ENCODE measurements around the gene RRP8. TPM values are rescaled to one million over a fixed set of nuclear protein-coding genes. Genes with fewer than 3 reads are reported as not detected.
A peak's percentile ranks its signal among the peaks of the same experiment; 100 is the strongest.

The RRP8 gene
- total and polyA plus RNA-seq, 5 donors from 2014 or later, result 21.0 to 30.9 (median 23.6) TPM

DNA sequence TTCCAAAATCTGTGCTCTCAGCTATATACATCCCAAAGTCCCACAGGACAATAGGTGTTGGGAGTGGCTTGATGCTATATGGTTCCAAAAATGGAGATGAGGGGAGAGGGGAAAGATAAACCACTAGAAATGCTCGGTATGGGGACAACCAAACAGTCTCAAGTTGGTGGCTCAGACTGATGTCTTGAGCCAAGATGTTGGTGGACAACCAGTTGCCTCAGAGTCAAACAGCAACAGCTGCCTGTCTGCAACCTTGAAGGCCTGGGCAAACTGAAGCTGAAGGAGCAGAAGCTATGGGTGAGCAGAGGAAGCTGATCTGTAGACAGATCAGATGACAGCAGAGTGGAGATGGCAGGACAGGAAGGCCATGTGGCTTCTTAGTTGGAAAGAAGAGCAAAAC, 4.0 kb downstream of the RRP8 start:
- no peaks in the 10 kb centered on the region for H3K9me3 ChIP-seq (ENCODE audit: control insufficient read depth in 2 of 2, low read length in 2 of 2)
- no peak for DNase-seq
- H3K27ac ChIP-seq (ENCODE audit: insufficient read depth, low read length, poor library complexity, severe bottlenecking), result no peak overlapping the region
- ATAC-seq (ENCODE audit: low read depth in 2 of 2), result no peak
- H3K4me3 Mint-ChIP-seq, result peak overlapping the region in 2 of 4 donors; percentile 47 to 61
- no peak overlapping the region for H3K4me3 ChIP-seq (ENCODE audit: low read depth, low read length)
- H3K9me3 Mint-ChIP-seq, result no peaks in the 10 kb centered on the region
- no peaks in the 10 kb centered on the region for H3K27me3 Mint-ChIP-seq
- H3K36me3 Mint-ChIP-seq, result peaks cover 27% of the 10 kb centered on the region
- peak overlapping the region in 2 of 3 donors; percentile 34 to 55 for H3K27ac Mint-ChIP-seq
- no peaks in the 10 kb centered on the region for H3K27me3 ChIP-seq (ENCODE audit: control insufficient read depth, insufficient read depth, low read length)
- peaks cover 61% of the 10 kb centered on the region for H3K36me3 ChIP-seq (ENCODE audit: control insufficient read depth, insufficient read depth, low read length)
- peaks cover 26% of the 10 kb centered on the region for H3K4me1 ChIP-seq (ENCODE audit: control insufficient read depth, insufficient read depth, low read length, poor library complexity, severe bottlenecking)
- peaks cover 8 to 38% (median 24%) of the 10 kb centered on the region in 4 donors for H3K4me1 Mint-ChIP-seq

DNA sequence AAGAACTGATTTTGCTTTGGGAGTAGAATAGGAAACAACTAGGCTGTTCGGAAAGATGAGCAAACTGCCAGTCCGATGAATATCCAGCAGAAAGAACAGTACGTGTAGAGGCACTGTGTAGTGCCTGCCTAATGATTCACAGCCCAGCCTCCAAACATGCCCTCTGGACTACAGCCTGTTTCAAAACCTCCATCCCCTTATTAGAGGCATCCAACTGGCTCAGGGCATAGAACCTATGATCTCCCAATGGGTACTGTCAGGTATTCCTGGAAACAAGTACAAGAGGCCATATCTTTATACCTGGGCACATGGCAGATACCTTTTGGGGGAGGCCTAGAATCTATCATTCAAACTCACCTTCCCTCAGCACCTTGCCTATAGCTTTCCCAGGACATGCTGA, 4.9 kb downstream of the RRP8 start:
- H3K36me3 ChIP-seq (ENCODE audit: control insufficient read depth, insufficient read depth, low read length), result peaks cover 64% of the 10 kb centered on the region
- DNase-seq, result no peak
- no peak for ATAC-seq (ENCODE audit: low read depth in 2 of 2)
- Mint-ChIP-seq H3K27ac (peak overlapping the region in 1 of 3 donors; percentile 40), H3K27me3 (no peaks in the 10 kb centered on the region), H3K9me3 (no peaks in the 10 kb centered on the region), H3K36me3 (peaks cover 32% of the 10 kb centered on the region), H3K4me1 (peaks cover 11 to 46% (median 30%) of the 10 kb centered on the region in 4 donors), H3K4me3 (peak overlapping the region in 1 of 4 donors; percentile 37)
- no peaks in the 10 kb centered on the region for H3K9me3 ChIP-seq (ENCODE audit: control insufficient read depth in 2 of 2, low read length in 2 of 2)
- H3K4me1 ChIP-seq (ENCODE audit: control insufficient read depth, insufficient read depth, low read length, poor library complexity, severe bottlenecking), result peaks cover 22% of the 10 kb centered on the region
- no peak overlapping the region for H3K4me3 ChIP-seq (ENCODE audit: low read depth, low read length)
- H3K27ac ChIP-seq (ENCODE audit: insufficient read depth, low read length, poor library complexity, severe bottlenecking), result no peak overlapping the region
- H3K27me3 ChIP-seq (ENCODE audit: control insufficient read depth, insufficient read depth, low read length), result no peaks in the 10 kb centered on the region

DNA sequence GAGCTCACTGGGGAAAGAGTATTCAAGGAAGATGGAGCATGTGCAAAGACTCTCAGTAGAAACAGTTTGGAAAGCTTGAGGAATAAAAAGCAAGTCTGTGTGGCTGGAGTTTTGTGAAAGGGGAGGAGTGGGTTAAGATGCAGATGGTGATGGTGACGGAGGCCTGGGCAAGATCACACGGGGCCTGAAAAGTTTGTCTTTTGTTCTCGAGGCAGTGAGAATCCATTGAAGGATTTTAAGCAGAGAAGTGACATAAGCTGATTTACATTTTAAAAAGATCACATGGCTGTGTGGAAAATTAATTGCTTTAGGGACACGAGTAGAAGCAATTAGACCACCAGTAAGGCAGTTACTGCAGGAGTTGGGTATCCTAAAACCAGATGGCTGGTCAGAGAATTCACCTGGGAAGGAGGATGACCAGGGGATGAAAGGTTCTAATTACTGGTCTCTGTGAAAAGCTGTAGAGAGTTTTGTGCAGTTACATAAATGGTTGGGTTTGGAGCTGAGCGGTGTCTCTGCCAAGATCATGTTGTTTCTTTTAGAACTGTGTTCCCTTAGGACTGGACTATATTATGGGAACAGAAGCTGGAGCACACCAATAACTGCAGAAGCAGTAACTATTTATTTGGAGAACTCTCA, 7.1 kb downstream of the RRP8 start:
- H3K9me3 ChIP-seq (ENCODE audit: control insufficient read depth in 2 of 2, low read length in 2 of 2), result no peaks in the 10 kb centered on the region
- no peak overlapping the region for H3K4me3 ChIP-seq (ENCODE audit: low read depth, low read length)
- ATAC-seq (ENCODE audit: low read depth in 2 of 2) (no peak), DNase-seq (no peak)
- peaks cover 65% of the 10 kb centered on the region for H3K36me3 ChIP-seq (ENCODE audit: control insufficient read depth, insufficient read depth, low read length)
- Mint-ChIP-seq H3K36me3 (peaks cover 35% of the 10 kb centered on the region), H3K4me1 (peaks cover 18 to 40% (median 34%) of the 10 kb centered on the region in 4 donors), H3K27me3 (no peaks in the 10 kb centered on the region), H3K4me3 (no peak overlapping the region), H3K9me3 (no peaks in the 10 kb centered on the region), H3K27ac (peak overlapping the region; percentile 4 to 37 (median 4))
- no peak overlapping the region for H3K27ac ChIP-seq (ENCODE audit: insufficient read depth, low read length, poor library complexity, severe bottlenecking)
- H3K27me3 ChIP-seq (ENCODE audit: control insufficient read depth, insufficient read depth, low read length), result no peaks in the 10 kb centered on the region
- H3K4me1 ChIP-seq (ENCODE audit: control insufficient read depth, insufficient read depth, low read length, poor library complexity, severe bottlenecking), result peaks cover 2% of the 10 kb centered on the region

DNA sequence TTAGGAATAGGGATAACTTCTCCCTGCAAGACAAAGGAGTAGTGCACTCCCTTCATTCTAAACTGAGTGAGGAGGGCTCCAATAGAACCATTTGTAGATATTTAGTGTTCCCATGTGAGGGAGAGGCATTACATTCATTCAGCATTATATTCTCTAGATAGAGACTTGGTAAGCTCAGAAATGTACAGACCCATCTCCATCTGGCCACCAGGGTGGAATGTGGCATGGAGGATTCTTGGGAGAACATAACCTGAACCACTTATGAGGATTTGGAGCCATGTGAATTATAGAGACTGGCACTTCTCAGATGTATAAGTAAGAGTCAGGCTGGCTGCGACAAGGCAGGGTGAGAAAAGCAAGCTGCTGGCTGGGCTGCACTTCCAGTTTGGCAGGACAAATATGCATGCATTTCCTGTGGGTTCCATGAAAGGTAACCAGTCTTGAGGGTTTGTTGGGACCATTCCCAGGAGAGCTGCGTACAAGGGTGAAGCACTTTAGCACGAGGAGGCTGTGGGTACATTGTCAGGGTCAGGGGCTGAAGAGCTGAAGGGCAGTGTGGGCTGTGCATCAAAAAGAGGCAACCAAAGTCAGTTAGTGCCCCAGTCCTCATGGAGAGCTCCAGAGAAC, 9.2 kb downstream of the RRP8 start:
- H3K27ac ChIP-seq (ENCODE audit: insufficient read depth, low read length, poor library complexity, severe bottlenecking), result no peak overlapping the region
- no peaks in the 10 kb centered on the region for H3K9me3 Mint-ChIP-seq
- no peaks in the 10 kb centered on the region for H3K4me1 ChIP-seq (ENCODE audit: control insufficient read depth, insufficient read depth, low read length, poor library complexity, severe bottlenecking)
- H3K36me3 Mint-ChIP-seq, result peaks cover 33% of the 10 kb centered on the region
- peaks cover 19 to 35% (median 30%) of the 10 kb centered on the region in 4 donors for H3K4me1 Mint-ChIP-seq
- peak overlapping the region in 1 of 4 donors; percentile 69 for H3K4me3 Mint-ChIP-seq
- no peaks in the 10 kb centered on the region for H3K27me3 ChIP-seq (ENCODE audit: control insufficient read depth, insufficient read depth, low read length)
- no peaks in the 10 kb centered on the region for H3K9me3 ChIP-seq (ENCODE audit: control insufficient read depth in 2 of 2, low read length in 2 of 2)
- no peak for ATAC-seq (ENCODE audit: low read depth in 2 of 2)
- H3K27ac Mint-ChIP-seq, result peak overlapping the region in 1 of 3 donors; percentile 34
- peaks cover 44% of the 10 kb centered on the region for H3K36me3 ChIP-seq (ENCODE audit: control insufficient read depth, insufficient read depth, low read length)
- DNase-seq, result no peak
- H3K27me3 Mint-ChIP-seq, result no peaks in the 10 kb centered on the region
- H3K4me3 ChIP-seq (ENCODE audit: low read depth, low read length), result no peak overlapping the region

DNA sequence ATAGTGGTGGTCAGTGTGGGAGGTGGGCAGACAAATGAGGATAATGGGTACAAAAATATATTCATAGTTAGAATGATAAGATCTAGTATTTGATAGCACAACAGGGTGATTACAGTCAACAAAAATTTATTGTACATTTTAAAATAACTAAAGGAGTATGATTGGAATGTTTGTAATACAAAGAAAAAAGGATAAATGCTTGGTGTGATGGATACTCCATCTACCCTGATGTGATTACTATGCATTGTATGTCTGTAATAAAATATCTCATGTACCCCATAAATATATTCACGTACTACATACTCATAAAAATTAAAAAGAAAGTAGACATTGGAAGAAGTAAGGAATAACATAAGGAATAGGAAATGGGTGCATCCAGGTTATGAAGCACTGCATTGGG, 15.4 kb downstream of the RRP8 start:
- Mint-ChIP-seq H3K9me3 (peaks cover 0 to 15% (median 5%) of the 10 kb centered on the region in 7 donors), H3K36me3 (peaks cover 26% of the 10 kb centered on the region), H3K4me3 (no peak overlapping the region), H3K27ac (no peak overlapping the region), H3K27me3 (no peaks in the 10 kb centered on the region), H3K4me1 (peaks cover 0 to 14% (median 2%) of the 10 kb centered on the region in 4 donors)
- Histone ChIP-seq H3K27ac (ENCODE audit: insufficient read depth, low read length, poor library complexity, severe bottlenecking) (no peak overlapping the region), H3K27me3 (ENCODE audit: control insufficient read depth, insufficient read depth, low read length) (no peaks in the 10 kb centered on the region), H3K36me3 (ENCODE audit: control insufficient read depth, insufficient read depth, low read length) (peaks cover 6% of the 10 kb centered on the region), H3K9me3 (ENCODE audit: control insufficient read depth in 2 of 2, low read length in 2 of 2) (peaks cover 11 to 16% of the 10 kb centered on the region in 2 experiments), H3K4me3 (ENCODE audit: low read depth, low read length) (no peak overlapping the region), H3K4me1 (ENCODE audit: control insufficient read depth, insufficient read depth, low read length, poor library complexity, severe bottlenecking) (no peaks in the 10 kb centered on the region)
- no peak for ATAC-seq (ENCODE audit: low read depth in 2 of 2)
- no peak for DNase-seq

DNA sequence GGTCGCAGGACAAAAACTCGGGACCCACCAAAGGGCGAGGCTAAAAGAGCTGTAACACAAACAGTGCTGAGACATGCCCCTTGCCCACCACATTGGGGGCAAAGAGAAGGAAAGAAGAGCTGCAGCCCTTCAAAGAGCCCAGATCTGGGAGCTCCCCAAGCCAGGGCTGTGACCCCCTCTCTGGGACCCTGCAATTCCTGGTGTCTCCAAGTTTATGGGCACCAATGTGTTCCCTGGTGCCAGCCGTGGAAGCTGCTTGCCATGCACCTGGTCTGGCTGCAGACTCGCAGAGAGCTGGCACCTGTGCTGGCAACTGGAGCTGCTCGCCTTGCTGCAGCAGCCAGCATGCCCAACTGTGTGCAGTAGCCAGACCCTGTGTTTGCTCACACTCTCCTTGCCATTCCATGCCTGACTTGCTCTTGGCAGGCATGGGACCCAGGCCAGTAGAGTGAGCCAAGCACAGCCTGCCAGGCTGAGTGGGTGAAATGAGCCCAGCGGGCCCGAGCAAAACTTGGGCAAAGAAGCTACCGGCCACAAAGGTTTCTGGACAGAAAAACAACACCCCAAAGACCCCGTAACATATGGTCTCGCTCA, 16.0 kb downstream of the RRP8 start:
- H3K27ac Mint-ChIP-seq, result no peak overlapping the region

DNA sequence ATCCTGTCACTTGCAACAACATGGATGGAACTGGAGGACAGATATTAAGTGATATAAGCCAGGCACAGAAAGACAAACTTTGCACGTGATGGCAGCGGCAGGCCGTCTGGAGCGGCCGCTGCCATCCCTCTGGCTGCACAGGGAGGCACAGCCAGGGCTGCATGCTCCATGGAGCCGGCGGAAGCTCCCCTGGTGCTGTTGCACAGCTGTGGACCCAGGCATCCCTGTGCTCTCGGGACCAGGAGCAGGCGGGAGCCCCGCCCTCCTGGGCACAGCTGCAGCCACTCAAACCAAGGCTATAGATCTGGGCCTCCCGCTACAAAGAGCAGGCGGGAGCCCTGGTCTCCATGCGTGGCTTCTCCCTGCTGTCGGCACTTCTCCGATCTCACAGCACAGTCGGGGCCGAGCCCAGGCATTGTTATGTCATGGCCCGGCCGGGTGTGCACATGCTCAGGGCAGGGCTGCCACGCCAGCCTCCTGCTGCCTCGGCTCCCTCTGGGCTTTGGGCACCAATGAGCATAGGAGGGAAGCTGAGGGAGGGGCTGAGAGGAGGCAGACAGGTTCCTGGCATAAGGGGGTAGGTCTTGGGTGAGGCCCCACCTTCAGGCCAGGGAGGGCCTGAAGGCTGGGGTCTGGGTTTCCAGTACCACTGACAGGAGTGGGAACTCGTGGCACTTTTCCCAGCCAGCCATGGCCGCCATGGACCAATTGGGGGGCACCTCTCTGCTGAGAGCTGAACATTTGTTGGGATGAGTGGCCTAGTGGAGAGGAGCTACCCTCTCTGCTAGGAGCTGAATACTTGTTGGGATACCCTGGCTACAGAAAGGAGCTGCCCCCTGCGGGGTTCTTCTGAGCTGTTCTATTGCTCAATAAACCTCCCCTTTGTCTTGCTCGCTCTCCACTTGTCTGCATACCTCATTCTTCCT, 16.7 kb downstream of the RRP8 start:
- ATAC-seq (ENCODE audit: low read depth in 2 of 2), result no peak
- Histone ChIP-seq H3K27ac (ENCODE audit: insufficient read depth, low read length, poor library complexity, severe bottlenecking) (no peak overlapping the region), H3K36me3 (ENCODE audit: control insufficient read depth, insufficient read depth, low read length) (peaks cover 4% of the 10 kb centered on the region), H3K27me3 (ENCODE audit: control insufficient read depth, insufficient read depth, low read length) (no peaks in the 10 kb centered on the region), H3K9me3 (ENCODE audit: control insufficient read depth in 2 of 2, low read length in 2 of 2) (peaks cover 13 to 16% of the 10 kb centered on the region in 2 experiments), H3K4me3 (ENCODE audit: low read depth, low read length) (no peak overlapping the region), H3K4me1 (ENCODE audit: control insufficient read depth, insufficient read depth, low read length, poor library complexity, severe bottlenecking) (no peaks in the 10 kb centered on the region)
- no peaks in the 10 kb centered on the region for H3K27me3 Mint-ChIP-seq
- no peak for DNase-seq
- no peak overlapping the region for H3K27ac Mint-ChIP-seq
- no peak overlapping the region for H3K4me3 Mint-ChIP-seq
- H3K9me3 Mint-ChIP-seq, result peaks cover 0 to 24% (median 6%) of the 10 kb centered on the region in 7 donors
- peaks cover 33% of the 10 kb centered on the region for H3K36me3 Mint-ChIP-seq
- H3K4me1 Mint-ChIP-seq, result peaks cover 0 to 16% (median 1%) of the 10 kb centered on the region in 4 donors

More for the DNA sequence above, 16.0 kb downstream of the RRP8 start:
- peaks cover 0 to 18% (median 2%) of the 10 kb centered on the region in 4 donors for H3K4me1 Mint-ChIP-seq
- no peak for DNase-seq
- Histone ChIP-seq H3K4me1 (ENCODE audit: control insufficient read depth, insufficient read depth, low read length, poor library complexity, severe bottlenecking) (no peaks in the 10 kb centered on the region), H3K9me3 (ENCODE audit: control insufficient read depth in 2 of 2, low read length in 2 of 2) (peaks cover 13 to 16% of the 10 kb centered on the region in 2 experiments), H3K36me3 (ENCODE audit: control insufficient read depth, insufficient read depth, low read length) (peaks cover 4% of the 10 kb centered on the region), H3K4me3 (ENCODE audit: low read depth, low read length) (no peak overlapping the region), H3K27me3 (ENCODE audit: control insufficient read depth, insufficient read depth, low read length) (no peaks in the 10 kb centered on the region), H3K27ac (ENCODE audit: insufficient read depth, low read length, poor library complexity, severe bottlenecking) (no peak overlapping the region)
- H3K9me3 Mint-ChIP-seq, result peaks cover 0 to 21% (median 6%) of the 10 kb centered on the region in 7 donors
- no peak for ATAC-seq (ENCODE audit: low read depth in 2 of 2)
- no peaks in the 10 kb centered on the region for H3K27me3 Mint-ChIP-seq
- peaks cover 30% of the 10 kb centered on the region for H3K36me3 Mint-ChIP-seq
- H3K4me3 Mint-ChIP-seq, result no peak overlapping the region
